Progenitor cell of endocrine pancreas (in vitro differentiated cells): Measurements from ENCODE around the gene MGRN1. TPM values are rescaled to one million over a fixed set of nuclear protein-coding genes. Genes with fewer than 3 reads are reported as not detected.
"Not testable (repeated sequence)": the region's sequence is repeated elsewhere in the genome, so short reads cannot be mapped to it uniquely, and the experiment has no call there.

Experiments used
- DNase-seq: peaks from one replicate; pipeline ENCODE4 v3.0.0; 2021; ENCODE audit warnings: low spot score; ENCODE audit not compliant: unreplicated experiment
- H3K27ac Mint-ChIP-seq: 2 replicates; pipeline ENCODE4 v1.8.0; 2021; ENCODE audit warnings: mild to moderate bottlenecking, moderate library complexity, mixed read lengths
- H3K27me3 Mint-ChIP-seq: 2 replicates; pipeline ENCODE4 v1.8.0; 2021; ENCODE audit warnings: mixed read lengths
- H3K36me3 Mint-ChIP-seq: 2 replicates; pipeline ENCODE4 v1.8.0; 2022; ENCODE audit warnings: mixed read lengths; ENCODE audit not compliant: insufficient read depth
- H3K4me1 Mint-ChIP-seq: 2 replicates; pipeline ENCODE4 v1.8.0; 2021; ENCODE audit warnings: low read depth, mixed read lengths
- H3K4me3 Mint-ChIP-seq: 2 replicates; pipeline ENCODE4 v1.8.0; 2021; ENCODE audit warnings: low read depth, mild to moderate bottlenecking, moderate library complexity, mixed read lengths
- H3K9me3 Mint-ChIP-seq: 2 replicates; pipeline ENCODE4 v1.8.0; 2021; ENCODE audit warnings: low read depth, mixed read lengths
- total RNA-seq: library from RNA; stranded (reverse); gene quantifications from 2 replicates; pipeline ENCODE4 v1.2.1, GENCODE V29; 2021
- TF ChIP-seq, protein P1 (sequence below): fragments of 200-600 bp; sonication (generic); IDR thresholded peaks from one replicate; pipeline ENCODE4 v1.5.0; 2021; ENCODE audit warnings: antibody characterized with exemption, mild to moderate bottlenecking; ENCODE audit not compliant: unreplicated experiment

Gene MGRN1
- total RNA-seq, 1 donor from 2014 or later: 104 TPM

DNA sequence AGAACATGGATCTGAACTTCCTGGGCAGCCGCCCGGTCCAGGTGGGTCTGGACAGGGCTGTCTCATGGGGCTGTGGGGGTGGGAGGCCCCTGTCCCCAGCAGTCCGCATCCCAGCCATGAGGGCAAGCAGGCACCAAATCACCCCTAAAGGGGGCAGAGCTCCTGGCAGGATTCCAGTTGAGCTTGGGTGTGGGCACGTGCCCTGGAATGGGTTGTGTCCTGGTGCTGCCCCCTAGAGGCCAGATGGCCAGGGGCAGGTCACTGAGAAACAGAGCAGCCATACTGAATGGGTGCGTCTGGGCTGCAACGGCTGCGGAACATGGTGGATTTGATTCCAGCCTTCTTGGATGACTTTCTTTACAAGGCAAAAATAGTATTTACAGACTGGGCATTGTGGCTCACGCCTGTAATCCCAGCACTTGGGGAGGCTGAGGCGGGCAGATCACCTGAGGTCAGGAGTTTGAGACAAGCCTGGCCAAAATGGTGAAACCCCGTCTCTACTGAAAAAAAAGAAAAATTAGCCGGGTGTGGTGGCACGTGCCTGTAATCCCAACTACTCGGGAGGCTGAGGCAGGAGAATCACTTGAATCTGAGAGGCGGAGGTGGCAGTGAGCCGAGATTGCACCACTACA, 25.9 kb downstream of the MGRN1 start:
- not testable (repeated sequence) for H3K27me3 Mint-ChIP-seq, H3K9me3 Mint-ChIP-seq, H3K4me3 Mint-ChIP-seq, DNase-seq
- TF ChIP-seq, protein P1, sequence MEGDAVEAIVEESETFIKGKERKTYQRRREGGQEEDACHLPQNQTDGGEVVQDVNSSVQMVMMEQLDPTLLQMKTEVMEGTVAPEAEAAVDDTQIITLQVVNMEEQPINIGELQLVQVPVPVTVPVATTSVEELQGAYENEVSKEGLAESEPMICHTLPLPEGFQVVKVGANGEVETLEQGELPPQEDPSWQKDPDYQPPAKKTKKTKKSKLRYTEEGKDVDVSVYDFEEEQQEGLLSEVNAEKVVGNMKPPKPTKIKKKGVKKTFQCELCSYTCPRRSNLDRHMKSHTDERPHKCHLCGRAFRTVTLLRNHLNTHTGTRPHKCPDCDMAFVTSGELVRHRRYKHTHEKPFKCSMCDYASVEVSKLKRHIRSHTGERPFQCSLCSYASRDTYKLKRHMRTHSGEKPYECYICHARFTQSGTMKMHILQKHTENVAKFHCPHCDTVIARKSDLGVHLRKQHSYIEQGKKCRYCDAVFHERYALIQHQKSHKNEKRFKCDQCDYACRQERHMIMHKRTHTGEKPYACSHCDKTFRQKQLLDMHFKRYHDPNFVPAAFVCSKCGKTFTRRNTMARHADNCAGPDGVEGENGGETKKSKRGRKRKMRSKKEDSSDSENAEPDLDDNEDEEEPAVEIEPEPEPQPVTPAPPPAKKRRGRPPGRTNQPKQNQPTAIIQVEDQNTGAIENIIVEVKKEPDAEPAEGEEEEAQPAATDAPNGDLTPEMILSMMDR: peak; percentile 63
- peak overlapping the region; percentile 16 for H3K27ac Mint-ChIP-seq
- H3K36me3 Mint-ChIP-seq: peaks cover 17% of the 10 kb centered on the region
- peaks cover 14% of the 10 kb centered on the region for H3K4me1 Mint-ChIP-seq

DNA sequence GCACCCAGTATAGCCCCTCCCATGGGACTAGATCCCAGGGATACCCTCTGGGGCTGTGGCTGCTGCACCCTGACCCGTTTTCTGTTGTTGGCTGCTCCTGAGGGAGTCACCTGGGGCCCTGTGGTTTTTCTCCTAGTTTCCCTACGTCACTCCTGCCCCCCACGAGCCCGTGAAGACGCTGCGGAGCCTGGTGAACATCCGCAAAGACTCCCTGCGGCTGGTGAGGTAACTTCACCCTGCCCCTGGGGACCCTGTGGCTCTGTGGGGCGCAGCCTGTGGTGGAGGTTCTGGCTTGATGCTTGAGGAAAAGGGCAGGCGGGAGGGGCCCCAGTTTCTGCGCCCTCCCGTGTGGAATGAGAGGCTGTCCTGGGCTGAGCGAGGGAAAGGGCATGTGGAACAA, 27.2 kb downstream of the MGRN1 start:
- Mint-ChIP-seq H3K27ac (no peak overlapping the region), H3K27me3 (no peaks in the 10 kb centered on the region), H3K4me3 (no peak overlapping the region), H3K36me3 (peaks cover 18% of the 10 kb centered on the region), H3K4me1 (peaks cover 14% of the 10 kb centered on the region), H3K9me3 (no peaks in the 10 kb centered on the region)
- no peak for DNase-seq
- TF ChIP-seq, protein P1: no peak

DNA sequence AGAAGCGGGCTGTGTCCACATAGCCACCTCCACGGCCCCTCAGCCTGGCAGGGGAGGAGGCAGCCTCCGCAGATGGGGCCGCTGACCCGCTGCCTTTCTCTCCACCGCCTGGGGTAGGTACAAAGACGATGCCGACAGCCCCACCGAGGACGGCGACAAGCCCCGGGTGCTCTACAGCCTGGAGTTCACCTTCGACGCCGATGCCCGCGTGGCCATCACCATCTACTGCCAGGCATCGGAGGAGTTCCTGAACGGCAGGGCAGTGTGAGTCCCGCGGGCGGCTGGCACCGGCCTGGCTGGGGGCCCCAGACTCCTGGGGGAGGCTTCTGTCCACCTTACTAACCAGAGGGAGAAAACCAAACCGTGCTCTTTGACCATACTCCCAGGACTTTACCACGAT, 27.9 kb downstream of the MGRN1 start:
- Mint-ChIP-seq H3K27ac (no peak overlapping the region), H3K27me3 (no peaks in the 10 kb centered on the region), H3K9me3 (no peaks in the 10 kb centered on the region), H3K4me1 (peaks cover 14% of the 10 kb centered on the region), H3K36me3 (peaks cover 16% of the 10 kb centered on the region), H3K4me3 (no peak overlapping the region)
- TF ChIP-seq, protein P1: no peak
- DNase-seq: no peak

DNA sequence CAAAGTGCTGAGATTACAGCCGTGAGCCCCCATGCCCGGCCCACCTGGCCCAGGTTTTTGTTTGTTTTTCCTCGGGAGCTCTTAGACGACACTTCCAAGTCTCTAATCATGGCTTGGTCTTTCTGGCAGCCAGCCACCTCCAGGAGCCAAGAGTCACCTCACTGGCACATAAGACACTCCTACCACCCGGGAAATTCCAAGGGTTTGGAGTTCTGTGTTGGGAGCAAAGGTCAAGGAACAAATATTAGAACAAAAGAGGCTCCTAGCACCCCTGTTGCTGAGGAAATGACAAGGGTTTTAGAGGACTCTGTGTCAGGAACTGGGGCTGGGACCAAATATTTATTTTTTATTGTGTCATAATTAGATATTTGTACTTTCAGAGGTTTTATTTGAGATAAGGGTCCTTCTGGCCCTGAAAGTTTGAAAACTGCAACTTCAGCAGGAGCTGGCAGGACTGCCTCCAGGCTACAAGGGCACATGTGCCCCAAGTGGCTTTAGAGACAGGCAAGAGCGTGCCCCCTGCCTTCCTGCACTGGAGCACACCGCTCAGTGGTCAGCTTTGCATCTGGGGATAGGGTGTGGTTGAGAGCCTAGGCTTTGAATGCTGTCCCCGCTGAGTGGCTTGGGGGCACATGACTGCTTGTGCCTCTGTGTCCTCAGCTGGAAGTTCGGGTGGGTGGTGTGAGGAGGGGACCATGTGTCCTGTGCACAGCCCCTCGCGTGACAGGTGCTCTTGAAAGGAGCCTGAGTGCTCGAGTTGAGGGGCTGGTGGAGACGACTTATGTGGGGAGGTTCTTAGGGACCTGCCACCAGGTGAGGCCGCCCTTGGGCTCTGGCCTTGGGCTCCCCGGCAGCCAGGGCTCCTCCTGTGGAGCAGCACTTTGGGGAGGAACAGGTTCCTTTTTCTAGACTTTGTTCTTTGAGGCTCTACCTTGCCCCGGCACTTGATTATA, 29.7 kb downstream of the MGRN1 start:
- Mint-ChIP-seq H3K36me3 (peaks cover 13% of the 10 kb centered on the region), H3K9me3 (no peaks in the 10 kb centered on the region), H3K4me3 (no peak overlapping the region), H3K27me3 (no peaks in the 10 kb centered on the region), H3K27ac (peak overlapping the region; percentile 71), H3K4me1 (peaks cover 14% of the 10 kb centered on the region)
- TF ChIP-seq, protein P1: no peak
- no peak for DNase-seq

DNA sequence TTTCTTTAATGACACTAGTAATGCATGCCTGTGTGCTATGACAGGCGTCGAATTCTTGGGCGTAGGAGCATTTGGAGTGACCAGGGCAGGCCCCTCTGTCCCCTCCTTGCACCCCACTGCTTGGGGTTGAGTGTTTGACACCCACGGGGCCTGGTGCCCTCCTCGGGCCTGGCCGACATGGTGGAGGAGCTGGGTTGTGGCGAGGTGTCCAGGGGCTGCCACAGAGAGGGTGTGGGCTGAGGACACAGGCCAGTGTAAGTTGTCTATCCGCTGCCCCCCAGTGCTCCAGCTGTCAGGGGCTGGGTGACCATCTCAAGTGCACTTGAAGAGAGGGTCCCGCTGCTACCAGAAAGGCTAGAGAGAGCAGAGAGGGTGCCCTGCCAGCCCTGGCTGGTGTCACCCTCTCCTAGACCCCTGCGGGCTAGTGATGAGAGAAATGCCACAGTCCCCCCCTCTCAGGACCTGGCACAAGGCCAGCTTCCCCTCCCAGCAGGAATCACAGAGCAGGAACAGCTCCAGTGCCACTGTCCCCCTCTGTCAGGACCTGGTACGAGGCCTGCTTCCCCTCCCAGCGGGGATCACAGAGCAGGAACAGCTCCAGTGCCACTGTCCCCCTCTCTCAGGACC, 30.5 kb downstream of the MGRN1 start:
- Mint-ChIP-seq H3K27ac (peak overlapping the region; percentile 56), H3K4me3 (no peak overlapping the region), H3K9me3 (no peaks in the 10 kb centered on the region), H3K36me3 (peaks cover 10% of the 10 kb centered on the region), H3K4me1 (peaks cover 14% of the 10 kb centered on the region), H3K27me3 (no peaks in the 10 kb centered on the region)
- TF ChIP-seq, protein P1: no peak
- DNase-seq: no peak
